ENCODE data around the gene FMO4.
A peak's percentile ranks its signal among the peaks of the same experiment; 100 is the strongest.
"Not testable (repeated sequence)": the region's sequence is repeated elsewhere in the genome, so short reads cannot be mapped to it uniquely, and the experiment has no call there.

Gene FMO4

GRCh38 chr1:171334024-171334640 is 20.1 kb downstream of the FMO4 start:
- no peak for DNase-seq (ENCODE audit: low read depth)

DNA sequence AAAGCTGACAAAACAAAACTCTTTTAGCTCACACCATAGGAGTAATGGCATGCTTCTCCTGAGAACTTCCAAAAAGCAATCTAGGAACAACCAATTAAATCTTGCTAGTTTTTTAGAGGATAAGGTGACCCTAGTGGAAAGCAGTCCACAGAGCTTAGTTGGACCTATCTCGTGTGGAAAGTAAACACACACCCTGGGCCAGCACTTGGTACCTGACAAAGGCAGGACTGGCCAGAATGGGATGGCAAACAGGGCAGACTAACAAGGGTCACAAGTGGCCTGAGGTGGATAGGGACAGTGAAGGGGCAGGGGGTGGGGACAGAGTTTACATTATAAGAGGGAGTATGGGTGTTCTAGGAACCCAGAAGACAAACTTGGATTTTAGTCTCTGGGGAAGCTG is 22.0 kb downstream of the FMO4 start:
- no peak for DNase-seq (ENCODE audit: low read depth)

GRCh38 chr1:171339345-171339744 is 25.4 kb downstream of the FMO4 start:
- DNase-seq (ENCODE audit: low read depth): not testable (repeated sequence)

DNA sequence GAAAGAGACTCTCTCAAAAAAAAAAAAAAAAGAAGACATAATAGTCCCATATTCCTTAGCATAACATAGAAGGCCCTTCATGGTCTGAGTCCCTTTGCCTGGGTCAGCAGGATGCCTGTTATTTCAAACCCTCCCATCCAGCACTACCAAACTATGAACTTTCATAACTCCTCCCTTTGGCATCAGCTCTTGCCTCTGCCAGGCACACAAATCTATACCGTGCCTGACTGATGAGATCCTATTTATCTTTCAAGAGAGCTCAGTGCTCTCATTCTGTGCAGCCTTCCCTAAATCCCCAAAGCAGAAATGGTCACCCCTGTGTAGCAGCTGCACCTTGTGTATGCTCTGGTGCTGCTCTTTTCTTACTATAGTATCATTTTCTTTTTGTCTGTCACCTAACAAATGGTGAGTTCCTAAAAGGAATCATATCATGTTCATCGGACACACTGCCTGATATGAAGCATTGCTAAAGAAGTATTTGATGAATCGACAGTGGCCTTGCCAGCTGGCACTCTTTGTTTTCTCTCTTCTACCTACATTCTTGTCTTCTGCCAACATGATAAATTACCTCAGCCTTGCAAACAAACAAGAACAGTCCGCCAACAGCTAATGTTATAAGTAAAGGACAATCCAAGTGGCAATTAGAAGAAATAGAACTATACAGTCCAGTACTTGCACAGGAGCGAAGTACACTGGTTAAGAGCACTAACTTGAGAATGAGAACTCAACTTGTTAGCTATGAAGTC is 29.9 kb downstream of the FMO4 start:
- DNase-seq (ENCODE audit: low read depth): no peak

GRCh38 chr1:171344473-171344820 is 30.5 kb downstream of the FMO4 start:
- no peak for DNase-seq (ENCODE audit: low read depth)

- DNase-seq (ENCODE audit: low read depth): peak; percentile 66
Observed at GRCh38 chr1:171345536-171345935, 31.6 kb downstream of the FMO4 start.

- peak; percentile 46 for DNase-seq (ENCODE audit: low read depth)
Observed at GRCh38 chr1:171346881-171347280, 32.9 kb downstream of the FMO4 start.

DNA sequence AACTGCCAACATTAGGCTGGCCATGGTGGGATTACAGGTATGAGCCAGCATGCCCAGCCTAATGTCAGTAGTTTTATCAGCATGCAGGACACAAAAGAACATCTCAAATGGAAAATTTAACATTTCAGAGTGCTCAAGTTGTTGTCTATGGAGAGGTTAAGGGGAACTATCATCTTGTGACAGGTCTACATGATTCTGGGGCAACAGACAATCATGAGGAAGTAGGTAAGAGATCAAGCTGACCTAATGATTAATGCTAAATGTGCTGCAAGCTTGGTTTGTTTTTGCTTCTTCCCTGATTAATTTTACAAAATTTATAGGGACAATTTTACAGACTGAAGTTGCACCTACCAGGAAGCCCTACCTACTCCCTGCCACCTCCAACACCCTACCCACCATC is 36.6 kb downstream of the FMO4 start:
- DNase-seq (ENCODE audit: low read depth): no peak

DNA sequence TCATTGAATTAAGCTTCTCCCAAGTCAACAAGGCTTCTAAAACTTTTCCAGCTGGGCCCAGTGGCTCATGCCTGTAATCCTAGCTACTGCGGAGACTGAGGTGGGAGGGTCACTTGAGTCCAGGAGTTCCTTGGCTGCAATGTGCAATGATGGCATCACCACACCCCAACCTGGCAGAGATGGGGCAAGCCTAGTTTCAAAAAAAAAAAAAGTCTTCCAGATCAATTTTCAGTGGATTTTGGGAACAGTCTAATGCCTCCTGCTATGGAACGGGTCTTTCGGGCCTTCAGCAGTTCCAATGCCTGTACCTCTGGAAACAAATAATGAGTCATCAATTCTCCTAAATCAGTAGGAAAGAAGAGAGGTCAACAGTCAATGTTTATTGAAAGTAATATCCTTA is 38.0 kb downstream of the FMO4 start:
- DNase-seq (ENCODE audit: low read depth): no peak

- DNase-seq (ENCODE audit: low read depth): no peak
Observed at GRCh38 chr1:171352554-171352953, 38.6 kb downstream of the FMO4 start.

GRCh38 chr1:171355727-171356126 is 41.7 kb downstream of the FMO4 start:
- peak; percentile 49 for DNase-seq (ENCODE audit: low read depth)

DNA sequence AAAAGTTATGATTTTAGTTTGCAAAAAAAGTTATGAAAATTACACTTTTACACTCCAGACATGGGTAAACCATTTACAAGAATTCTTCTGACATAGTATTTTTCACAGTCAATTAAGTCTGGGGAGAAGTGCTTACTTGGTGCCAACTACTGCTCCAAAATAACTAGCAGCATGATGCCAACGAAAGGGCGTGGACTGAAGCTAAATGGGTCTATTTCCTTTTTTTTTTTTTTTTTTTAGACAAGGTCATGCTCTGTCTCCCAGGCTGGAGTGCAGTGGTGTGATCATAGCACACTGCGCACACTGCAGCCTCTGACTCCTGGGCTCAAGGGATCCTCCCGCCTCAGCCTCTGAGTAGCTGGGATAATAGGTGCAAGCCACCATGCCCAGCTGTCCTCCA is 43.2 kb downstream of the FMO4 start:
- DNase-seq (ENCODE audit: low read depth): no peak

- not testable (repeated sequence) for DNase-seq (ENCODE audit: low read depth)
Observed at GRCh38 chr1:171359355-171359648, 45.3 kb downstream of the FMO4 start.

- DNase-seq (ENCODE audit: low read depth): peak; percentile 22
Observed at GRCh38 chr1:171359731-171360527, 45.9 kb downstream of the FMO4 start.

- DNase-seq (ENCODE audit: low read depth): peak; percentile 63
Observed at GRCh38 chr1:171366085-171366484, 52.1 kb downstream of the FMO4 start.

DNA sequence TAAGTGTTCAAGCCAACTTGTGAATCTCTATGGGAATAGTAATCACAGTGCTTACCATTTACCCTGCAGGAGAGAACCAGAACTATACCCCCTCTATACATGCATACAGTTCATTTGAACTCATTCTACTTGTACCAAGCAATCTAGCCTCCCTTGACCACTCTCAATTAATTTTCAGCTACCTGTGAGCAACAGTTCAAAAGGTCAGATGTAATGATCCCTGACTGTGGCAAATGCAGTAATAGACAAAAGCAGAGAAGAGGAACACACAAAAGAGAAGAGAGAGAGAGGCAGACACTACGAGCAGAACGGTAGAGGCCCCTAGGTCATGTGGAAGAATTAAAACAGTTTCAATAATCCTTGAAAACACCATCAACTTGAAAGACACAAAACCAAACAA is 52.8 kb downstream of the FMO4 start:
- DNase-seq (ENCODE audit: low read depth): no peak

DNA sequence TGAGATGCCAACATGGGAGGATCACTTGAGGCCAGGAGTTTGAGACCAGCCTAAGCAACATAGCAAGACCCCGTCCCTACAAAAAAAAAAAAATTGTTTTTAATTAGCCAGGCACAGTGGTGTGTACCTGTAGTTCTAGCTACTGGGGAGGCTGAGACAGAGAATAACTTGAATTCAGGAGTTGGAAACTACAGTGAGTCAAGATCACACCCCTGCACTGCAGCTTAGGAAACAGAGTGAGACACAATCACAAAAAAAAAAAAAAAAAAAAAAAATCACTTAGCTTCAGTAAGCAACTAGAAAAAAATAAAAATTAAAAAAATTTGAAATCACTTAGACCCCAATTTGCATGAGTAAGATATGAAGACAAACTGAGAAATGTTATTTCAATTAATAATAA is 53.5 kb downstream of the FMO4 start:
- DNase-seq (ENCODE audit: low read depth): no peak

GRCh38 chr1:171372418-171373084 is 58.6 kb downstream of the FMO4 start:
- peak; percentile 73 for DNase-seq (ENCODE audit: low read depth)

DNA sequence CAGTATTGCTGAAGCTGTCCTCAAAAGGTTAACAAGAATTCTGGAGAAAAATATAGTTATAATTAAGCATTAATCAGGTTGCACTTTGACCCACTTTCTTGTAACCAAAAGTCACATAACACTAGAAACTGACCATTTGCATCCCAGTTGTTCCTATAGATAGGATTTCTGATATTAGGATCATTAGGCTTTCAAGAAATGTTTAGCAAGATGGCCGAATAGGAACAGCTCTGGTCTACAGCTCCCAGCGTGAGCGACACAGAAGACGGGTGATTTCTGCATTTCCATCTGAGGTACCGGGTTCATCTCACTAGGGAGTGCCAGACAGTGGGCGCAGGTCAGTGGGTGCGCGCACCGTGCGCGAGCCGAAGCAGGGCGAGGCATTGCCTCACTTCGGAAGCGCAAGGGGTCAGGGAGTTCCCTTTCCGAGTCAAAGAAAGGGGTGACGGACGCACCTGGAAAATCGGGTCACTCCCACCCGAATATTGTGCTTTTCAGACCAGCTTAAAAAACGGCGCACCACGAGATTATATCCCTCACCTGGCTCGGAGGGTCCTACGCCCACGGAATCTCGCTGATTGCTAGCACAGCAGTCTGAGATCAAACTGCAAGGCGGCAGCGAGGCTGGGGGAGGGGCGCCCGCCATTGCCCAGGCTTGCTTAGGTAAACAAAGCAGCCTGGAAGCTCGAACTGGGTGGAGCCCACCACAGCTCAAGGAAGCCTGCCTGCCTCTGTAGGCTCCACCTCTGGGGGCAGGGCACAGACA is 59.6 kb downstream of the FMO4 start:
- DNase-seq (ENCODE audit: low read depth): not testable (repeated sequence)

- peak; percentile 76 for DNase-seq (ENCODE audit: low read depth)
Observed at GRCh38 chr1:171379846-171380245, 65.9 kb downstream of the FMO4 start.

DNA sequence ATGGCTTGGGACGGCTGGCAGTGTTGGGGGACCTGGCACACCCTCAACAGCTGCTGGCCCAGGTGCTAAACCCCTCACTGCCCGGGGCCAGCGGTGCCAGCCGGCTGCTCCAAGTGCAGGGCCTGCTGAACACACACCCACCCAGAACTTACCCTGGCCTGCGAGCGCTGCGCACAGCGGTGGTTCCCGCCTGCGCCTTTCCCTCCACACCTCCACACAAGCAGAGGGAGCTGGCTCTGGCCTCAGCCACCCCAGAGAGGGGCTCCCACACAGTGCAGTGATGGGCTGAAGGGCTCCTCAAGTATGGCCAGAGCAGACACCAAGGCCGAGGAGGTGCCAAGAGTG is 67.9 kb downstream of the FMO4 start:
- no peak for DNase-seq (ENCODE audit: low read depth)

- no peak for DNase-seq (ENCODE audit: low read depth)
Observed at GRCh38 chr1:171384496-171384895, 70.5 kb downstream of the FMO4 start.
